Lung (tissue), 12 donors: Measurements from ENCODE around the gene FSIP1. TPM values are rescaled to one million over a fixed set of nuclear protein-coding genes. Genes with fewer than 3 reads are reported as not detected.

Experiments
- ATAC-seq: fragments of 200-7000 bp; cut with Tn5 transposase; one replicate; pipeline ENCODE4 v1.9.1; 2020; ENCODE audit warnings: moderate number of reproducible peaks; ENCODE audit not compliant: insufficient read depth, low FRiP score
- DNase-seq, 3 donors: peaks; one replicate each; pipeline ENCODE4 v3.0.0-alpha.2; 2013 to 2017
- H3K27ac ChIP-seq, 2 donors: one replicate each; pipeline ENCODE4 v1.5.1; 2013; ENCODE audit warnings: mild to moderate bottlenecking in 2 of 2, moderate library complexity in 2 of 2, control low read depth in 1 of 2, inconsistent platforms in 1 of 2, low read depth in 1 of 2, low read length in 1 of 2
- H3K27me3 ChIP-seq, 3 donors: one replicate each; pipeline ENCODE4 v1.5.1; 2013; ENCODE audit warnings: low read length in 2 of 3; ENCODE audit not compliant: control insufficient read depth in 3 of 3, insufficient read depth in 3 of 3
- H3K36me3 ChIP-seq, 4 donors: one replicate each; pipeline ENCODE4 v1.5.1; 2013; ENCODE audit warnings: low read length in 4 of 4, mild to moderate bottlenecking in 1 of 4, moderate library complexity in 1 of 4; ENCODE audit not compliant: control insufficient read depth in 4 of 4, insufficient read depth in 4 of 4
- H3K4me1 ChIP-seq, 5 donors: one replicate each; pipeline ENCODE4 v1.5.1; 2013; ENCODE audit warnings: low read length in 5 of 5, mild to moderate bottlenecking in 2 of 5, moderate library complexity in 1 of 5; ENCODE audit not compliant: control insufficient read depth in 5 of 5, insufficient read depth in 5 of 5
- H3K4me3 ChIP-seq: one replicate; pipeline ENCODE4 v1.5.1; 2013; ENCODE audit warnings: mild to moderate bottlenecking, control low read depth, moderate library complexity
- H3K9ac ChIP-seq, 2 donors: one replicate each; pipeline ENCODE4 v1.5.1; 2013; ENCODE audit warnings: low read length in 2 of 2, control low read depth in 1 of 2; ENCODE audit not compliant: insufficient read depth in 1 of 2
- H3K9me3 ChIP-seq, 4 donors: one replicate each; pipeline ENCODE4 v1.5.1; 2013; ENCODE audit warnings: low read length in 3 of 4, mild to moderate bottlenecking in 1 of 4, moderate library complexity in 1 of 4; ENCODE audit not compliant: control insufficient read depth in 4 of 4, insufficient read depth in 3 of 4
- CTCF ChIP-seq: IDR thresholded peaks from 2 replicates; pipeline ENCODE4 v1.5.1; 2012; ENCODE audit warnings: mild to moderate bottlenecking; ENCODE audit errors: control extremely low read depth, extremely low read depth
- WGBS, 2 donors: extraction: QIAGEN DNeasy Blood & Tissue Kit; methylation state at CpG; one replicate each; pipeline ENCODE4 v1.1.7; 2013; 5-methylcytosine and 5-hydroxymethylcytosine counted together
- polyA plus RNA-seq, 2 donors: library from polyadenylated mRNA; stranded (reverse); fragments of 200-250 nt; gene quantifications; one replicate each; pipeline ENCODE4 v1.2.1, GENCODE V29; 2013
- total RNA-seq, 2 donors: library from RNA; depleted of rRNA in 1 of 2; stranded (reverse); fragments of >200 nt in 1 of 2; gene quantifications; one replicate each; pipeline ENCODE4 v1.2.1, GENCODE V29; 2014 to 2021
- donor health status: control.
- donor health status: control.
- donor health status: Bipolar disorder and iron deficiency.
- donor health status: healthy.
- donor health status: DM: yes; HTN: yes; CAD: no.

FSIP1 gene
- total and polyA plus RNA-seq, 4 donors = 0.35 to 2.2 (median 0.98) TPM

- Histone ChIP-seq H3K4me3 (no peak overlapping the region), H3K27me3 (no peaks in the 10 kb centered on the region), H3K27ac (no peak overlapping the region), H3K36me3 (peaks cover 36 to 95% (median 67%) of the 10 kb centered on the region in 4 donors), H3K9me3 (no peaks in the 10 kb centered on the region), H3K9ac (no peak overlapping the region), H3K4me1 (peaks cover 0 to 48% (median 38%) of the 10 kb centered on the region in 5 donors)
- WGBS, 2 donors = 90 to 95% methylated on average over 17 of the region's 17 CpGs
- no peak for DNase-seq
- no peak for TF ChIP-seq CTCF
- no peak for ATAC-seq
Observed at GRCh38 chr15:39587096-39587721, 195.4 kb downstream of the FSIP1 start.

- no peak for DNase-seq
- no peak overlapping the region for H3K4me3 ChIP-seq
- H3K27ac ChIP-seq = no peak overlapping the region
- no peaks in the 10 kb centered on the region for H3K27me3 ChIP-seq
- TF ChIP-seq CTCF = no peak
- H3K36me3 ChIP-seq = peaks cover 36 to 96% (median 63%) of the 10 kb centered on the region in 4 donors
- H3K9ac ChIP-seq = no peak overlapping the region
- H3K4me1 ChIP-seq = peaks cover 0 to 50% (median 38%) of the 10 kb centered on the region in 5 donors
- 71 to 85% methylated on average over 10 of the region's 10 CpGs for WGBS, 2 donors
- H3K9me3 ChIP-seq = no peaks in the 10 kb centered on the region
- no peak for ATAC-seq
Observed at GRCh38 chr15:39586387-39587095, 196.1 kb downstream of the FSIP1 start.

- Histone ChIP-seq H3K27me3 (no peaks in the 10 kb centered on the region), H3K4me1 (peaks cover 0 to 50% (median 38%) of the 10 kb centered on the region in 5 donors), H3K4me3 (no peak overlapping the region), H3K9ac (no peak overlapping the region), H3K27ac (no peak overlapping the region), H3K9me3 (no peaks in the 10 kb centered on the region), H3K36me3 (peaks cover 31 to 89% (median 57%) of the 10 kb centered on the region in 4 donors)
- no peak for TF ChIP-seq CTCF
- no peak for ATAC-seq
- DNase-seq = no peak
- 82 to 93% methylated on average over 4 of the region's 4 CpGs for WGBS, 2 donors
Observed at GRCh38 chr15:39585871-39586301, 196.8 kb downstream of the FSIP1 start.
